DND-41 (cell line): Measurements from ENCODE around the gene CCL3.

Source experiments
- CTCF ChIP-seq: IDR thresholded peaks from 2 replicates; pipeline ENCODE4 v1.5.1; 2012; ENCODE audit warnings: borderline replicate concordance, low read length, moderate library complexity, mild to moderate bottlenecking; ENCODE audit not compliant: poor library complexity, severe bottlenecking; ENCODE audit errors: extremely low read depth
- EZH2 ChIP-seq: IDR thresholded peaks from 3 replicates; pipeline ENCODE4 v1.6.1; 2012; ENCODE audit warnings: borderline replicate concordance, low read depth, mild to moderate bottlenecking, moderate library complexity, low read length, inconsistent platforms; ENCODE audit not compliant: severe bottlenecking

GRCh38 chr17:36131931-36132330 lies 42.0 kb upstream of the CCL3 start:
- TF ChIP-seq CTCF, result no peak
- TF ChIP-seq EZH2, result no peak
